ENCODE measurements around the gene CHMP2A. TPM values are rescaled to one million over a fixed set of nuclear protein-coding genes. Genes with fewer than 3 reads are reported as not detected.

Gene CHMP2A
- total RNA-seq, 1 experiment from 2014 or later: 191 TPM

DNA sequence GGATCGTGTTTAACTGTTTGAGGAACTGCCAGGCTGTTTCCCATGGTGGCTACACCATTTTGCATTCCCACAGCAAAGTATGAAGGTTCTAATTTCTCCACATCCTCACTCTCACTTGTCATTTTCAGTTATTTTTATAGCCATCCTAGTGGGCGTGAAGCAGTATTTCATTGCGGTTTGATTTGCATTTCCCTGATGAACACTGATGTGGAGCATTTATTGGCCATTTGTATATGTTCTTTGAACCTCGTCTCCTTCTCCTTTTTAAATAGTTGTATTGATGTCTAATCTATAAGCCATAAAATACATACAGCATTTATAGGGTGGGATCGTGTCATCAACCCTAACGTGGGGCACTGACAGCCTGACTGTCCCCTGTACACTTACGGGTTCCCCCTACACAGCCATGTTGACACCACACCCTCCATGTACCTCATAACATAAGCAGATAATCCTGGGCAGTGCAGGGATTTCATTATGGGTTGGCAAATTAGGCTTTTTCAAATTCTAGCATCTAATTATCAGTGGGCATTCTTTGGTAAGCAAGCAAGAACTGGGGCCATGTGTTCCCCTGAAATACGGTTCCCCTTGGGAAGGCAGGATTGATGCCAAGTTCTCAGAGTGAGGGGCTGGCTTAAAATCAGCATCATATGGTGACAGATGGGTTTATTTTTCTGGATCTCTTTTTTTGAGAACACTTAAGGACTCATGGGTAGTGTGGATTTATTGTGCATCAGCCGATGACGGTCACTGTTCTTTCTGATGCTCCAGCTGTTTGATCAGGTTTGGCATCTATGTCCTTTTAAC lies 23.7 kb downstream of the CHMP2A start:
- Histone ChIP-seq H3K9me3 (ENCODE audit: control insufficient read depth, insufficient read depth, low read depth, low read length) (no peaks in the 10 kb centered on the region), H3K27ac (ENCODE audit: low read length) (no peak overlapping the region), H3K4me1 (ENCODE audit: control insufficient read depth, insufficient read depth, low read length) (no peaks in the 10 kb centered on the region), H3K36me3 (ENCODE audit: control insufficient read depth, insufficient read depth, low read length) (no peaks in the 10 kb centered on the region), H3K27me3 (ENCODE audit: control insufficient read depth, insufficient read depth, low read length) (no peaks in the 10 kb centered on the region; the same call in 1 of the 2 replicates), H3K4me3 (ENCODE audit: low read depth in 2 of 2, low read length in 2 of 2) (no peak overlapping the region)
- CTCF ChIA-PET: interaction anchor here (0.6 kb wide), 1 partner anchor 882 kb away, joined by 5 read pairs; no protein-coding TSS in a partner anchor
- in situ Hi-C loops (cut with HindIII; ENCODE audit: low pct_unique_long_range_greater_than_20kb, low sequenced_read_pairs): no loop called here
- BruUV-seq (replicated peaks): no TSS peak
- DNase-seq (ENCODE audit: low read depth, low spot score): no peak
- intact Hi-C loops (cut with micrococcal nuclease; ENCODE audit: unreplicated experiment): no loop called here
- POLR2A ChIA-PET: no interaction called here
- ATAC-seq: no peak
- TF ChIP-seq SIN3A (IDR thresholded peaks at IDR 0.05; ENCODE audit: borderline replicate concordance, insufficient read depth, low read depth, low read length) (no peak), TCF7L2 (IDR thresholded peaks at IDR 0.05; ENCODE audit: low read depth, low read length) (no peak), POLR2AphosphoS5 (IDR thresholded peaks at IDR 0.05; ENCODE audit: low read depth, low read length) (no peak)
- TF ChIP-seq, protein P1, sequence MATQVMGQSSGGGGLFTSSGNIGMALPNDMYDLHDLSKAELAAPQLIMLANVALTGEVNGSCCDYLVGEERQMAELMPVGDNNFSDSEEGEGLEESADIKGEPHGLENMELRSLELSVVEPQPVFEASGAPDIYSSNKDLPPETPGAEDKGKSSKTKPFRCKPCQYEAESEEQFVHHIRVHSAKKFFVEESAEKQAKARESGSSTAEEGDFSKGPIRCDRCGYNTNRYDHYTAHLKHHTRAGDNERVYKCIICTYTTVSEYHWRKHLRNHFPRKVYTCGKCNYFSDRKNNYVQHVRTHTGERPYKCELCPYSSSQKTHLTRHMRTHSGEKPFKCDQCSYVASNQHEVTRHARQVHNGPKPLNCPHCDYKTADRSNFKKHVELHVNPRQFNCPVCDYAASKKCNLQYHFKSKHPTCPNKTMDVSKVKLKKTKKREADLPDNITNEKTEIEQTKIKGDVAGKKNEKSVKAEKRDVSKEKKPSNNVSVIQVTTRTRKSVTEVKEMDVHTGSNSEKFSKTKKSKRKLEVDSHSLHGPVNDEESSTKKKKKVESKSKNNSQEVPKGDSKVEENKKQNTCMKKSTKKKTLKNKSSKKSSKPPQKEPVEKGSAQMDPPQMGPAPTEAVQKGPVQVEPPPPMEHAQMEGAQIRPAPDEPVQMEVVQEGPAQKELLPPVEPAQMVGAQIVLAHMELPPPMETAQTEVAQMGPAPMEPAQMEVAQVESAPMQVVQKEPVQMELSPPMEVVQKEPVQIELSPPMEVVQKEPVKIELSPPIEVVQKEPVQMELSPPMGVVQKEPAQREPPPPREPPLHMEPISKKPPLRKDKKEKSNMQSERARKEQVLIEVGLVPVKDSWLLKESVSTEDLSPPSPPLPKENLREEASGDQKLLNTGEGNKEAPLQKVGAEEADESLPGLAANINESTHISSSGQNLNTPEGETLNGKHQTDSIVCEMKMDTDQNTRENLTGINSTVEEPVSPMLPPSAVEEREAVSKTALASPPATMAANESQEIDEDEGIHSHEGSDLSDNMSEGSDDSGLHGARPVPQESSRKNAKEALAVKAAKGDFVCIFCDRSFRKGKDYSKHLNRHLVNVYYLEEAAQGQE (IDR thresholded peaks at IDR 0.05; ENCODE audit: insufficient read depth in 1 of 2, low read depth in 2 of 2, low read length in 1 of 2): no peak
- TF ChIP-seq, protein P2, sequence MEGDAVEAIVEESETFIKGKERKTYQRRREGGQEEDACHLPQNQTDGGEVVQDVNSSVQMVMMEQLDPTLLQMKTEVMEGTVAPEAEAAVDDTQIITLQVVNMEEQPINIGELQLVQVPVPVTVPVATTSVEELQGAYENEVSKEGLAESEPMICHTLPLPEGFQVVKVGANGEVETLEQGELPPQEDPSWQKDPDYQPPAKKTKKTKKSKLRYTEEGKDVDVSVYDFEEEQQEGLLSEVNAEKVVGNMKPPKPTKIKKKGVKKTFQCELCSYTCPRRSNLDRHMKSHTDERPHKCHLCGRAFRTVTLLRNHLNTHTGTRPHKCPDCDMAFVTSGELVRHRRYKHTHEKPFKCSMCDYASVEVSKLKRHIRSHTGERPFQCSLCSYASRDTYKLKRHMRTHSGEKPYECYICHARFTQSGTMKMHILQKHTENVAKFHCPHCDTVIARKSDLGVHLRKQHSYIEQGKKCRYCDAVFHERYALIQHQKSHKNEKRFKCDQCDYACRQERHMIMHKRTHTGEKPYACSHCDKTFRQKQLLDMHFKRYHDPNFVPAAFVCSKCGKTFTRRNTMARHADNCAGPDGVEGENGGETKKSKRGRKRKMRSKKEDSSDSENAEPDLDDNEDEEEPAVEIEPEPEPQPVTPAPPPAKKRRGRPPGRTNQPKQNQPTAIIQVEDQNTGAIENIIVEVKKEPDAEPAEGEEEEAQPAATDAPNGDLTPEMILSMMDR (IDR thresholded peaks at IDR 0.05): no peak

DNA sequence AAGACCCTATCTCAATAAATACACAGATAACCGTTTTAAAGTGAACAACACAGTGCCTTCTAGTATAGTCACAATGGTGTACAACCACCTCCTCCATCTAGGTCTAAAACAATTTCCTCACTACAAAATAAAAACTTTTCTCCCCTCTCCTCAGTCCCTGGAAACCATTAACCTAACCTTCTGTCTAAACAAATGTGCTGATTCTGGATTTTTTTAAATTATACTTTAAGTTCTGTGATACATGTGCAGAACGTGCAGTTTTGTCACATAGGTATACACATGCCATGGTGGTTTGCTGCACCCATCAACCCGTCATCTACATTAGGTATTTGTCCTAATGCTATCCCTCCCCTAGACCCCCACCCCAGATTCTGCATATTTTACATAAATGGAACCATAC lies 25.5 kb downstream of the CHMP2A start:
- no peak overlapping the region for H3K4me3 ChIP-seq (ENCODE audit: low read depth in 2 of 2, low read length in 2 of 2)
- intact Hi-C loops (cut with micrococcal nuclease; ENCODE audit: unreplicated experiment): no loop called here
- no peaks in the 10 kb centered on the region for H3K9me3 ChIP-seq (ENCODE audit: control insufficient read depth, insufficient read depth, low read depth, low read length)

More for the DNA sequence above, 25.5 kb downstream of the CHMP2A start:
- in situ Hi-C loops (cut with HindIII; ENCODE audit: low pct_unique_long_range_greater_than_20kb, low sequenced_read_pairs): no loop called here
- DNase-seq (ENCODE audit: low read depth, low spot score) (no peak), ATAC-seq (no peak)
- ChIA-PET CTCF (interaction anchor here (0.7 kb wide), 1 partner anchor 9 kb away, joined by 4 read pairs; no protein-coding TSS in a partner anchor), POLR2A (no interaction called here)
- Histone ChIP-seq H3K4me1 (ENCODE audit: control insufficient read depth, insufficient read depth, low read length) (no peaks in the 10 kb centered on the region), H3K27me3 (ENCODE audit: control insufficient read depth, insufficient read depth, low read length) (no peaks in the 10 kb centered on the region; the same call in 1 of the 2 replicates), H3K27ac (ENCODE audit: low read length) (no peak overlapping the region), H3K36me3 (ENCODE audit: control insufficient read depth, insufficient read depth, low read length) (no peaks in the 10 kb centered on the region)
- TF ChIP-seq POLR2AphosphoS5 (IDR thresholded peaks at IDR 0.05; ENCODE audit: low read depth, low read length) (no peak), SIN3A (IDR thresholded peaks at IDR 0.05; ENCODE audit: borderline replicate concordance, insufficient read depth, low read depth, low read length) (no peak)
- TF ChIP-seq, protein P1 (IDR thresholded peaks at IDR 0.05; ENCODE audit: insufficient read depth in 1 of 2, low read depth in 2 of 2, low read length in 1 of 2): no peak
- no TSS peak for BruUV-seq (replicated peaks)
